GM19238 (cell line): ENCODE data around the gene DSCAM.
"Not testable (repeated sequence)": the region's sequence is repeated elsewhere in the genome, so short reads cannot be mapped to it uniquely, and the experiment has no call there.

Experiments
- DNase-seq: peaks from one replicate; pipeline ENCODE4 v3.0.0; 2011; ENCODE audit warnings: low spot score; ENCODE audit not compliant: insufficient read length

The DSCAM gene, protein sequence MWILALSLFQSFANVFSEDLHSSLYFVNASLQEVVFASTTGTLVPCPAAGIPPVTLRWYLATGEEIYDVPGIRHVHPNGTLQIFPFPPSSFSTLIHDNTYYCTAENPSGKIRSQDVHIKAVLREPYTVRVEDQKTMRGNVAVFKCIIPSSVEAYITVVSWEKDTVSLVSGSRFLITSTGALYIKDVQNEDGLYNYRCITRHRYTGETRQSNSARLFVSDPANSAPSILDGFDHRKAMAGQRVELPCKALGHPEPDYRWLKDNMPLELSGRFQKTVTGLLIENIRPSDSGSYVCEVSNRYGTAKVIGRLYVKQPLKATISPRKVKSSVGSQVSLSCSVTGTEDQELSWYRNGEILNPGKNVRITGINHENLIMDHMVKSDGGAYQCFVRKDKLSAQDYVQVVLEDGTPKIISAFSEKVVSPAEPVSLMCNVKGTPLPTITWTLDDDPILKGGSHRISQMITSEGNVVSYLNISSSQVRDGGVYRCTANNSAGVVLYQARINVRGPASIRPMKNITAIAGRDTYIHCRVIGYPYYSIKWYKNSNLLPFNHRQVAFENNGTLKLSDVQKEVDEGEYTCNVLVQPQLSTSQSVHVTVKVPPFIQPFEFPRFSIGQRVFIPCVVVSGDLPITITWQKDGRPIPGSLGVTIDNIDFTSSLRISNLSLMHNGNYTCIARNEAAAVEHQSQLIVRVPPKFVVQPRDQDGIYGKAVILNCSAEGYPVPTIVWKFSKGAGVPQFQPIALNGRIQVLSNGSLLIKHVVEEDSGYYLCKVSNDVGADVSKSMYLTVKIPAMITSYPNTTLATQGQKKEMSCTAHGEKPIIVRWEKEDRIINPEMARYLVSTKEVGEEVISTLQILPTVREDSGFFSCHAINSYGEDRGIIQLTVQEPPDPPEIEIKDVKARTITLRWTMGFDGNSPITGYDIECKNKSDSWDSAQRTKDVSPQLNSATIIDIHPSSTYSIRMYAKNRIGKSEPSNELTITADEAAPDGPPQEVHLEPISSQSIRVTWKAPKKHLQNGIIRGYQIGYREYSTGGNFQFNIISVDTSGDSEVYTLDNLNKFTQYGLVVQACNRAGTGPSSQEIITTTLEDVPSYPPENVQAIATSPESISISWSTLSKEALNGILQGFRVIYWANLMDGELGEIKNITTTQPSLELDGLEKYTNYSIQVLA (N-terminal part only)

DNA sequence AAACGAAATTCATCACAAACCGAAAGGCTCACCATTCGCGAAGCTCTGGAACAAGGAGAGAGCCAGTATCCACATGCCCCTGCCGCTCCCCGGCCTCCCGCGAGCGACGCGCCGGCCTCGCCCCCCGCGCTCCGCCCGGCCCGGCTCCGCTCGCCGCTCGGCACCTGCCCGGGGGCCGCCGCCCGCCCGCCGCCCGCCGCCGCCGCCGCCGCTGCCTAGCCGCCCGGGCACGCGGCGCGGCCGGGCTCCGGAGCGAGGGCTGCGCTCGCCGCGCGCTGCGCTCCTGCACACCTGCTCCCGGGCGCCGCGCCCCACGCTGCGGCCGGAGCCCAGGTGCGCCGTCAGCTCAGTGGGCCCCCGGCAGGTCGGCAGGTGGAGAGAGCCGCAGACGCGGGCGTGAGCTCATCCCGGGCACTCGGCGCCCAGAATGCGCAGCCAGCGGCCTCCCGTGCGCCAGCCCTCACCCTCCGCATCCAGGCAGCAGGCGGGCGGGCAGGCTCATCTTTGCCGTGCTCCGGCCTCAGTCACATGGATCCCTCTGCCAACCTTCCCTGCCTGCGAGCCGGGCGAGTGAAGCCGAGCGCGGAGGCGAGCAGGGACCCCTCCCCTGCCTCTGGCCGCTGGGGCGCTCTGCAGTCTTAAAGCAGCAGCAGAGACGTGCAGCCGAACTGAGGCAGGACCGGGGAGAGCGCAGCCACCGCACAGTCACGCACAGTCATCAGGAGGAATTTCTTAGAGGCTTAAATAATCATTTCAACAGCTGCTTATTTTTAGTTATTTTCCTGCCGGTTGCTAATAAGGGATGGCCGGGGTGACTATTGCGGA is at the start of gene DSCAM:
Gene DSCAM, minus strand, starts transcription at position 572 of the 825 bp plus-strand sequence. Its CDS starts 497 bp downstream, at position 75.
- DNase-seq, result no peak

DNA sequence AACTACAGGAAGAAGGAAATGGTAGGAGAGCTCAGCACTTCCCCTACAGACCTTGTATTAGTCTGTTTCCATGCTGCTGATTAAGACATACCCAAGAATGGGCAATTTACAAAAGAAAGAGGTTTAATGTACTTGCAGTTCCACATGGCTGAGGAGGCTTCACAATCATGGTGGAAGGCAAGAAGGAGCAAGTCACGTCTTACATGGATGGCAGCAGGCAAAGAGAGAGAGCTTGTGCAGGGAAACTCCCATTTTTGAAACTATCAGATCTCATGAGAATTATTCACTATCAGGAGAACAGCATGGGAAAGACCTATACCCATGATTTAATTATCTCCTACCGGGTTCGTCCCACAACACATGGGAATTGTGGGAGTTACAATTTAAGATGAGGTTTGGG is 48.7 kb upstream of the DSCAM start:
- DNase-seq, result not testable (repeated sequence)

DNA sequence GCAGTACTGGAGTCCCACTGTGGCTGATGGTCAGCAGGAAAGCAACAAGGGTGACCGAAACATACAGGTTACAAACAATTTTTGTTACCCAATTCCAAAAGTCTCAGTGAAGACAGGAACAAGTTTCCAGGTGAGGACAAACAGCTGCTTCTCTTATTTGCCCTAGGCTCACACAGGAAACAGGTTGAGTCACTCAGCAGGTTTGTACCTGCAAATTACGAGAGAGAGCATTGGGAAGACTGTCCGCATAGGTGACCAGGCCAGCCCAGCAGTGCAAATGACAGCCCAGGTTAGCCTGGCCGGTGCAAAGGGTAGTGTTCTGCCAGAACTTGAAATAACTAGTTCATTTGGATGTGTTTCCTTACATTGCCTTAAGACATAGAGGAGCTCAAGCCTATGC is 40.0 kb upstream of the DSCAM start:
- DNase-seq, result no peak

DNA sequence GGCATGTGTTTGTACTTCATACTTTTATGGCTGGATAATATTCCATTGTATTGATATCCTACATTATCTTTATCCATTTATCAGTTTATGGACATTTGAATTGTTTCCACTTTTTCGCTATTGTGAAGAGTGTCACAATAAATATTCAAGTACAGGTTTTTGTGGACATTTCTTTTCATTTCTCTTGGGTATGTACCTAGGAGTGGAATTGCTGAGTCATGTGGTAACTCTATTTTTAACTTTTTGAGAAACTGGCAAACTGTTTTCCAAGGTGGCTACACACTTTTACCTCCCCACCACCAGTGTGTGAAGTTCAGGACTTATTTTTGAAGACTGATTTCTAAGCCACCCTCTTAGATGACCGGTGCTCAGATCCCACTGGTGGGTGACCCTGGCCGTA is 39.0 kb upstream of the DSCAM start:
- DNase-seq, result no peak

DNA sequence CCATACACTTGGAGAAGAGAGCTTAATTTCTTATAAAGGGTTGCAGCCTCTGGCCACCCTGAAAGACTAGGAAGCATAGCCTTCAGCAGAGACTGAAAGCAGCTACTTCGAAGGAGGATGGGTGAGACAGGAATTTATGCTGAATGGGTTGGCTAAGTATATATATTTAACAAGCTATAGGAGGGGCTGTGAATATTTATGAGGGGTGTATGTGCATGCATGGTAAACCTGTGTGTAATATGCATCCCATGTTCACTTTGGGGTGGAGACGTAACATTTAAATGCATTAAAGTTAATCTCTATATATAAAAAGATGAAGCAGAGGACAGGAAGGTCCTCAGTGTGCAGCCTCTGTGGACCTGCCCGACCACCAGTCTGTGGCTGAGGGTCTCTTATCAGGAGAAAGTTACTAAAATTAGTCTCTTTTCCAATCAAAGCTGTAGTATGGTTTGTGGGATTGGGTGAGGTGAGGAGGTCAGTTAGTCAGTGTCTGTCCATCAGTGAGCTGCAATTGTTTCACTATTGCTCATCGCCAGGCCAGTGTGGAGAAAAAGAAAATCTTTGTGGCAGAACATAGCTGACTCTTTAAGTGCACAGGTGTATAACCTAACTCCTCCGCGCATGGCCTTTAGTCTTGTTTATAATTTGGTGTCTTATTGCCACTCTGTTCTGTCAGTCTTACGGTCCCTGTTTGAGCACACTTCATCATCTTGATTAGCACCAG is 35.4 kb upstream of the DSCAM start:
- no peak for DNase-seq

DNA sequence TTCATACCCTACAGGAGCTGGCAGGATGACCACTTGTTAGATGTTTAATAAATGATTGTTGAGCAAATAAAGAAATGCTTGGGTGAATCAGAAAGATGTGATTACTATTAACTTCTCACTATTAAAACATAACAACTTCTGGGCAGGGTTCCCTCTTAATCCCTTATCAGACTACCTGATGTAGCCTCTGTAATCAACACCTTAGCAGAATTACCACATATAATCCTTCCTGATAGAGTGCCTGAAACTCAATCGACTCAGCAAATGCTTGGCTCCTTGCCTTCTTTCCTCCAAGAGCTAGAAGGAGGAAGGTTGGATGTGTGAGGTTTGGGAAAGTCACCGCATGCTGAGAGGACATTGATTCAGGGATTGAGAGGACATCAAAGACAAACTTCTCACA is 34.8 kb upstream of the DSCAM start:
- DNase-seq, result no peak

DNA sequence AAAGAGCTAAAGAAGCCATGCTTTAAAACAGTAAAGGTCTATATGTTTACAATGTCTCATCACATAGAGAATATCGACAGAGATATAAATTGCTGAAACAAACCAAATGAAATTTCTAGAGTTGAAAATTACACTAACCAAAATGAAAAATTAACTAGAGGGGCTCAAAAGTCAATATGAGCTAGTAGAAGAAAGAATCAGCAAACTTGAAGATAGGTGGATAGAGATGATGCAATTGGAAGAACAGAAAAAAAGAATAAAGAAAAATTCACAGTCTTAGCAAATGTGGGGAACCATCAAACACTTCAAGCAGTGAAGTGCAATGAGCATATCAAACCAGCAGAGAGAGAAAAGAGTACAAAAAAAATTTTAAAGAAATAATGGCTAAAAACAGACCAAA is 24.1 kb upstream of the DSCAM start:
- DNase-seq, result no peak

DNA sequence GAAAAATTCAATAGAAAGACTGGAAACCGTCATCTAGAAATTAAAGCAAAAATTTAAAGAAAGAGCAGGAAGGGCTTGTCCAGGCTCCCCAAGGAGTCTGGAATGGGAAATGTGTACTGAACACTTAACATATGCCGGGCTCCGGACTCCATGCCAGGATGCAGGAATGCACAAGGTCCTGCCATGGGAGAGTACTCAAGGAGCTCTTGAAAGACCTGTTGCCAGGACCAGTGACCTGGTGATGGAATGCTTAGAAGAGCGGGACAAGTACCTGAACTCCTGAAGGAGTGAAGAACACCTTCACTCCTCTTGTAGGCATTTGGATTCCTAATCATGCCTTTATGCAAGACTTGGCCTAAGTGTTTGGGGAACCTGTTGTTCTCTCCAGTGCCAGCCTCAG is 16.9 kb upstream of the DSCAM start:
- DNase-seq, result no peak

DNA sequence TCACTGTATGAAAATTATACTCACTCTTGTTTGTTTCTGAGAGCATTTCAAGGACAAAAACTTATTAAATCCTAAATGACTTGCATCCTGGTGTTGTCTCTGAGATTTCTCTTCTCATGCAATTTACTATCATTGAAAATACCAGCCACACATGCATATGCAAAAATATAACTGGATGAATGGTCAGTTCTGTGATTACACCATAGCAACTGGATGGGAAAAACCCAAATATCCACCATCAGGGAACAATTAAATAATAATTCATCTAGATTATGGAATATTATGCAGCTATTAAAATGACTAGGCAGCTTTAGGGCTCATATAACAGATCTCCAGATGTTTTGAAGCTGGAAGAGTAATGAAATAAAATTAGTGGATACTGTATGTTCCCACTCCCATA is 11.6 kb upstream of the DSCAM start:
- DNase-seq, result no peak

DNA sequence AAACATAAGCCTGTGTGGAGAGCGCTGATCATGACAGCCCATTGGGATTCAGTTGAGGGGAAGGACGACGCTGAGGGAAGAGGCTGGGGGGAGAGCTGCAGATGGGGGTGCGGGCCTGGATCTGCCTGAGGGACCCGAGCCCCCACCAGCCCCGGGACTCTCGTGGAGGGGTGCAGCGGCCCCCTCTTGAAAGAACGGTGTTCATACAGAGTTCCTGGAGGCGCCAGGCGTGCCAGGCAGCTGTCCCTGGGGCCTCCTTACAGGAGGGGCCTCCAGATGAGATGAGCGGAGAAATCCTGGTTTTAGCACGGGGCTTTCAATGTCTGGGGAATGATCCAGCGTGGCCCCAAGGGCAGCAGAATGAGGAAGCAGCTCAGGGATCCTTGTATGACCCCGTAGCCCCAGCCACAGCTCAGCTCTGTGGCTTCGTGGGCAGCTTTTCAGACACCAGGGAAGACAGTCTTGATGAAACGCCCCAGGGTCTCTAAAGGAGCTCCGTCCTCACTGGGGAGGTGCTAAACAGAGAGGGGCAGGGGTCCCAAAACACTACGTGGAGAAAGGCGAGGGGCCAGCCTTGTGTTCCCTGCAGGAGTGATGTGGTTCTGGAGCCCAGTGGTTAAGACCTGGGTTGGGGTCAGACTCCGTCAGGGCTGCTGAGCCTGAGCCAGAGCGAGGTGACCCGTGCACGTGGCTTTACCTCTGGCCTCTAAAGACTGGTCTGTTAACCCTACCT is 7.2 kb upstream of the DSCAM start:
- no peak for DNase-seq

DNA sequence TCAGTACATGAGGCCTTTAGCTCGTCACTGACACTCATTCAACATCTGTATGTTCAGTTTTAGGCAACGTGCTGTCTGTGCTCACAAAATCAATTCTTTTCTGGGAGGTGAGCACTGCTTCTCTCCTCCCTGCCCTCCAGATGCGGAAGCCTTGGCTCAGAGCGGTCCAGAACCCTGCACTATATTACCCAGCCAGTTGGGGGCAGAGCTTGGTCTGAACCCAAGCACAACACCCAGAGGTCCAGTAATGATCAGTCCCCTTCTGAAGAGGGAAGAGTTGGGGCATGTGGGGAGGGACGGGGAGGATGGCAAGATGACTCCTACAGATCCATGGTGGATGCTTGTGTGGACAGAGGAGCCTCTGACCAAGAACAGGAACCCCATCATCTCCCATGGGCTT is 5.6 kb upstream of the DSCAM start:
- DNase-seq, result no peak

DNA sequence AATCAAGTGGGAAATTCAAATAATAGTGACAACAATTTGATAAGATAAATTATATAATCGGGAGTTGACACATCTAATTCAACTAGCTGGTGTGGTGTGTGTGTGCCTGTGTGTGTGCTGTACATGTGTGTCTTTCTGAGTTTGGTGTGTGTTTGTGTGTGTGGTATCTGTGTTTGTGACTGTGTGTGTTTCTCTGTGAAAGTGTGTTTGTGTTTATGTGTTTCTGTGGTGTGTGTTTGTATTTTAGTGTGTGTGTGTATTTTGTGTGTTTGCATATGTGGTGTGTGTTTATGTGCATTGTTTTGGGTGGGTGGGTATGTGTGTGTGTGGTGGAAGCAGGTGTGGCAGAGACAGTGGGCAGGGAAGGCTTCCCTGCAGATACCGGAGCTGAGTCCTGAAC is 4.8 kb upstream of the DSCAM start:
- no peak for DNase-seq

DNA sequence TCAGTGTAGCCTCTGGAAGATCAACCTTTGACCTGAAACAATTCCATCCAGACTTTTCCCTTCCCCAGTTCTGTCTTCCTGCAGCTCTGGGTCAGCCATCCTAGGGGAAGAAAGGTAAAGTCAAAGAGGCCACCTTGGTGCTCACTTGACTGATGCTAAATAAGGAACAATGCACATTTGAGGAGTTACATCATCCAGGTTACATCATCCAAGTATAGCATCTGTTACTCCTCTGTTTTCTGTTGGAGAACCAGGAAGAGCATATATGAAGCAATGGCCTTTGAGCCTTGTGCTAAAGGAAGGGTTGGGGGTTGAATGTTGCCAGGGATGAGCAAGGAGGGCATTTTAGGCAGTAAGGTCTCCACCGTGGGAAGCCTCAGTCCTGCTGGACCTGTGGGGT is 3.1 kb upstream of the DSCAM start:
- DNase-seq, result no peak

DNA sequence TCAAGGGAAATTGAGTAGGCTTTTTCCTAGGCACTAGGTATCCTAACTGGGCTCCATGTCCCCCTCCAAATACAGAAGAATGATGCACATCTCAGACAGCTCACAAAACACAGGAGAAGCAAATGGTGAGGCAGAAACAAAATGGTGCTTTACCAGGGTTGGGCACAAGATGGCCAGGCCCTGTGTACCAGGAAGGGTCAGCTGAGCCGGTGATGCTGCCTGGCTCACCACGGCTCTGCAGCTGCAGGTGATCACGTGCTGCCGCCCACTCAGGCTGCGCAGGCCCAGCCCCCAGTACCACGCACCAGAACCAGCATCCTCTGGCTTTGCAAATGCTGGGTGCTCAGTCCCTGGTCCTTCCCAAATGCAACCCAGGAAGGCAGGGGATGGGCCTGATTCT is 993 bp upstream of the DSCAM start:
- DNase-seq, result no peak

DNA sequence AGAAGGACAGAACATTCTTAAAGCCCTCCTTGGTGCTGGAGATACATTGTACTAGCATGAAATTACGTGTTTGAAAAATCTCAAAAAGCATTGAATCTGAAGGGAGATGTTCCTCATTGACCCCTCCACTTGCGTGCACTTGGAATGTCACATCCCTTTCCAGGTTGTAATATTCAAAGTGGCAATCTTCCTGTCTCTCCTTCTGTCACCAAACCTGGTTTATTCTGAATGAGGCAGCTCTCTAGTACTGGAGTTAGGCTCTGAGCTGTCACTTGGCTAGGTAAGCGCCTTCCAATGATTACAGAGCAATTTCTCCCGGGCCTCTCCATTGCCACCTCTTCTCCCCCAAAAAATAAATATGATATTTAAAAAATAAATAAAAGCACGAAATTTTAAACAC is 855 bp downstream of the DSCAM start:
- DNase-seq, result no peak

DNA sequence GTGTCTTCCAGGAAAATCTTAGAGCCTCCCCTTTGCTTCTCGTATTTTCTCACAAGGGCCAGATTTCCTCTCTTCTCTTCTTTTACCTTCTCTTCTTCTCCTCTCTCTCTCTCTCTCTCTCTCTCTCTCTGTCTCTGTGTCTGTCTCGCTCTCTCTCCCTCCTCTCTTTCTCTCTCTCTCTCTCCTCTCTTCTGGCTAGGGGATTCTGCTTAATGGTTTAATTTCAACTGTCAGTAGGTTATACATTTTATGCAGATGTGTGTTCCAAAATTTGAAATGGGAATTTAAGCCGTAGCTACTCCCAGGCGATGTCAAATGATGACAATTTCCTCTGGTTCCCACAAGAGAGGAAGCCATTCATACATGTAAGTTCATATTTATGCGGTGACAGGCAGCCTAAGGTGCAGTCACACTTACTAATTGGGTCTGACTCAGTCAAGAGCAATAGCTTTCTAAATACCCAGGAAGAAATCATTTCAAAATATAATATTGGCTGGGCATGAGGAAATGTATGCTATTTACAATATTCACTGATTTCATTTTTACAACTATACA is 1.4 kb downstream of the DSCAM start:
- no peak for DNase-seq

DNA sequence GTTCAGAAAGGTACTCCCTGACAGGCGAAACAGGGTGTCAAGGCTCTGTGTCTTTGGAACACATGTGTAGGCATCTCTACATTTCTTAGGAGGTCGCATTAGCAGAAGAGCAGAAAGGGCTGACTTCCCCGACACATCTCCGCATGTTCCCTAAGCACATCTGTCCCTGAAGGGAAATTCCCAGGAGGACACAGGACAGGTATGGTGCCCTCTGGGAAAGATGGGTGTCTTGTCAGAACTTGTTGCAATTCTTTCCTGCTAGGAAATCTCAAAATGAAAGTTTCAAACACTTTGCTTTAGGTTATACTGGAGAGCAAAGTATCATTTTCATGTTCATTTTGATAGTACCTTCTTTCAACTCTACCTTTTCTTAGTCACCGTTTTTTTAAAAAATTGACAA is 2.0 kb downstream of the DSCAM start:
- DNase-seq, result no peak

DNA sequence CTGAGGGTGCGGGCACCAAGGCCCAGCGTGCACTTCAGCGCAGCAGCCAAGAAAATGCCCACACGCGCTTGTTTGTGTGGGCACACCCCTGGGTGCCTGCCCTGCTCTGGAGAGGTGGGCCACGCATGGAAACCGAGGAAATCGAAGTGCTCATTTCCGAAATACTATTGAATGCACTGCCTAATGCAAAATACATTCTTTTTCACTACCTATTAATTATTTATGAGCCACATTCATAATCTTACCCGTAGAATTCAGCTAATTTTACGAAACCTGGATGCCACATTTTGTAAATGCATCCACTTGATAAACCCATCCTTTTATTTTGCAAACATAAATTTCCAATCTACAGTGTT is 4.8 kb downstream of the DSCAM start:
- DNase-seq, result no peak

DNA sequence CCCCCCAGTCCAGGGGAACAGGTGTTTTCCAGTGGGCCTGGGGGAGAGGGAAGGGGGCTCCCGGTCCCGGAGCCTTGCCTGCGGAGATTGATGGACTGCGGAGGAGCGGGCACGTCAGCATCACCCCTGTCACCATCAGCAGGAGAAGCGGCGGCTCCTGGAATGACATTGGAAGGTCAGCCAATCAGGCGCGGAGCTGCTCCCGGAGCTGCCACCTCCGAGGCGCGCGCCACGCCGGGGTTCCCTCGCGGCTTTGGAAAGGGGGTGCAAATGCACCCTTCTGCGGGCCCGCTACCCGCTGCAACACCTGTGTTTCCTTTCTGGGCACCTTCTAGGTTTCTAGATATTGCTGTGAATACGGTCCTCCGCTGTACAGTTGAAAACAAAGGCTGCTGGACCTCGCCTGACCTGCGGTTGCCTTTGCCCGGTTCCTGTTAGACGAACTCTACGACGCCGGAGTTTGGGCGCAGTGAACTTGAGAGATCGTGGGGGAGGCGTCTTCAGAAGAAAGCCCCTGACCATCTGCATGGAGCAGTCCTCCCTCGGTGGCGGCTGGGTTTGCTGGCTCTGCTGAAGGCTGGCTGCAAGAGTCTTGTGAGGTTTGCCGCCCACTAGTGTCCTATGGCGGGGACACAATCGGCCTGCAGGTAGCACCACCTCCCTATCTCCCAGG is 5.3 kb downstream of the DSCAM start:
- no peak for DNase-seq
